GM20431 (cell line): ENCODE measurements around the gene EPS8.
"Not testable (repeated sequence)": the region's sequence is repeated elsewhere in the genome, so short reads cannot be mapped to it uniquely, and the experiment has no call there.

ENCODE experiments used
- in situ Hi-C: fragments of 300-500 bp; cut with MseI, MboI; formaldehyde crosslinking; loops from one replicate; pipeline ENCODE4 v1.15.0; 2020; ENCODE audit warnings: low sequenced_read_pairs; ENCODE audit not compliant: unreplicated experiment

The EPS8 gene

GRCh38 chr12:15625075-15625474 lies 164.1 kb downstream of the EPS8 start:
- in situ Hi-C loops: no loop called here

GRCh38 chr12:15620741-15621539 lies 168.2 kb downstream of the EPS8 start:
- in situ Hi-C loops: no loop called here

GRCh38 chr12:15616495-15616894 lies 172.7 kb downstream of the EPS8 start:
- in situ Hi-C loops: not testable (repeated sequence)

GRCh38 chr12:15613981-15614380 lies 175.2 kb downstream of the EPS8 start:
- in situ Hi-C loops: no loop called here

- in situ Hi-C loops: no loop called here
Observed at GRCh38 chr12:15608941-15609340, 180.2 kb downstream of the EPS8 start.

GRCh38 chr12:15608406-15608805 lies 180.8 kb downstream of the EPS8 start:
- in situ Hi-C loops: no loop called here

- in situ Hi-C loops: no loop called here
Observed at GRCh38 chr12:15605881-15606590, 183.2 kb downstream of the EPS8 start.

GRCh38 chr12:15603474-15604085 lies 185.6 kb downstream of the EPS8 start:
- in situ Hi-C loops: no loop called here

- in situ Hi-C loops: no loop called here
Observed at GRCh38 chr12:15602051-15602672, 187.0 kb downstream of the EPS8 start.

- in situ Hi-C loops: no loop called here
Observed at GRCh38 chr12:15601210-15601800, 187.9 kb downstream of the EPS8 start.

GRCh38 chr12:15600223-15600935 lies 188.8 kb downstream of the EPS8 start:
- in situ Hi-C loops: no loop called here

GRCh38 chr12:15599266-15600037 lies 189.7 kb downstream of the EPS8 start:
- in situ Hi-C loops: no loop called here

GRCh38 chr12:15597125-15597830 lies 191.9 kb downstream of the EPS8 start:
- in situ Hi-C loops: no loop called here

- in situ Hi-C loops: no loop called here
Observed at GRCh38 chr12:15596174-15596573, 193.0 kb downstream of the EPS8 start.

GRCh38 chr12:15592934-15593333 lies 196.3 kb downstream of the EPS8 start:
- in situ Hi-C loops: no loop called here

GRCh38 chr12:15591811-15592210 lies 197.4 kb downstream of the EPS8 start:
- in situ Hi-C loops: no loop called here

GRCh38 chr12:15590180-15590826 lies 198.9 kb downstream of the EPS8 start:
- in situ Hi-C loops: no loop called here
